ENCODE measurements around the gene FARSA.
"Not testable (repeated sequence)": the region's sequence is repeated elsewhere in the genome, so short reads cannot be mapped to it uniquely, and the experiment has no call there.

The FARSA gene

DNA sequence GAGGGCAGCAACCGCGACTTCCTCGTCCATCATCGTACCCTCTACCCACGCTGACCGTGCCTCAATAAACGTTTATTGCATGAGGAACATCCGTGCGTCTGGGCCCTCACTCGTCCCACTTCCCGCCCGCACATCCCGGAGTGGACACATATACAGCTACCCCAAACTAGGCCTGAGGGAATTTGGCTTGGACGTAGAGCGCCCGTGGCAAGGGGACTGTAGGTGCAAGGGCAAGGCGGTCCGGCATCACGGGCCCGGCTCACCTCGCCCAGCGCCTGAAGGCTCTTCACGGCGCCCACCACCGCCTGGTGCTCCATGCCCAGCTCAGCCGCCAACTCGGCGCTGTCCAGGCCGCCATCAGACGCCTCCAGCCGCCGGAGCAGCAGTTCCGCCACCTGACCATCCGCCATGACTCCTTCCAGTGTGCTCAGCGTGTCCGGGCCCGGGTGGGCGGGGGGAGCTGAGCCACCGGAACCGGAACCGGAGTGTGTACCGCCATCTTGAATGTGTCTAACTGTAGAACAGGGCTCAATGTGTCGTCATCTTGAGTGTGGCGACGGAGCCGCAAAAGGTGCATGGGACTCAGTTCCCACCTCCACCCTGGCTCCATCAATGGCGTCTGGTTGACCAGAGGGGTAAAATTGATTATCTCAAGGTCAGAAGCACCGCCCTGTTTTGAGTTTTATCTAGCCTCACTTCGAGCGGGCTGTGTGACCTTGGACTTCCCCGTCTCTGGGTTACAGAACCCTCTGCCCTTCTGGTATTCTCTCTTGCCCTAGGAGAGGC, at the start of gene FARSA:
Gene FARSA, minus strand, starts transcription at position 425 of the 786 bp plus-strand sequence. Its CDS starts 15 bp downstream, at position 410.
- peak; percentile 85 to 91 (median 85) for DNase-seq (ENCODE audit: low read depth in 3 of 3)

DNA sequence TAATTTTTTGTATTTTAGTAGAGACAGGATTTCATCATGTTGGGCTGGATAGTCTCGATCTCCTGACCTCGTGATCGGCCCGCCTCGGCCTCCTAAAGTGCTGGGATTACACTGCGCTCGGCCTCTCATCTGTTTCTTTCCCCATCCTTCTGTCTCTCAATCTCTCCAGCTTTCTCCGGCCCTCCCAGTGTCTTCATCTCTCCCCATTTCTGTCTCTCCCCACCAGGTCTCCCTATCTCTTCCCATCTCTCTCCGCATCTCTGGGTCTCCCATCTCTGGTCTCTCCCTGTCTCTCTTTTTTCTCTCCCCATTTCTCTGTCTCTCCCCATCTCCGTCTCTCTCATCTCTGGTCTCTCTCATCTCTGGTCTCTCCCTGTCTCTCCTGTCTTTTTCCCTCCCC, 49.6 kb upstream of the FARSA start:
- no peak for DNase-seq (ENCODE audit: low read depth in 3 of 3)

- no peak for DNase-seq (ENCODE audit: low read depth in 3 of 3)
Observed at GRCh38 chr19:12982648-12983047, 49.1 kb upstream of the FARSA start.

DNA sequence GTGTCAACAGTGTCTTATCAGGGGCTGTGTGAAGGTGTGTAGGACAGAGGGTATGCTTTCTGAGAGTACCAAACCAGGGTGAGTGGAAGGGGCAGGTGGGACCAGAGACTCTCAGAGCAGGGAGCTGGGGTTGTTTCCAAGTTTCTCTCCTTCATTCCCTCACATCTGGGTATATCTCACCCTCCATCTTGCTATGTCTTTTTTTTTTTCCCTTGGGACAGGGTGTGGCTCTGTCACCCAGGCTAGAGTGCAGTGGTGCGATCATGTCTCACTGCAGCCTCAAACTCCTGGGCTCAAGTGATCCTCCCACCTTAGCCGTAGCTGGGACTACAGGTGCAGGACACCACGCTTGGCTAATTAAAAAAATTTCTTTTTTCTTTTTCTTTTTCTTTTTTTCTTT, 46.5 kb upstream of the FARSA start:
- no peak for DNase-seq (ENCODE audit: low read depth in 3 of 3)

DNA sequence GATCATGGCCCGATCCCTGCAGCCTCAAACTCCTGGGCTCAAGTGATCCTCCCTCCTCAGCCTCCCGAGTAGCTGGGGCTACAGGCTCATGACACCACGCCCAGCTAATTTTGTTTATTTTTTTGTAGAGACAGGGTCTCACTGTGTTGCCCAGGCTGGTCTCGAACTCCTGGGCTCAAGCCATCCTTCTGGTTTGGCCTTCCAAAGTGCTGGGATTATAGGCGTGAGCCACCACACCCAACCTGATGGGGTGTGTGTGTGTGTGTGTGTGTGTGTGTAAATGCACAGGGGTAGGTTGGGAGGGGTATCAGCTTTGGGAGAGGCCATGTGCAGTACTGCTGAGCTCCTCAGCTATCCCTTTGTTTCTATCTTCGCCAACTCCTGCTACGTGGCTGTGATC, 42.6 kb upstream of the FARSA start:
- not testable (repeated sequence) for DNase-seq (ENCODE audit: low read depth in 3 of 3)

GRCh38 chr19:12975221-12975741, 41.8 kb upstream of the FARSA start:
- no peak for DNase-seq (ENCODE audit: low read depth in 3 of 3)

DNA sequence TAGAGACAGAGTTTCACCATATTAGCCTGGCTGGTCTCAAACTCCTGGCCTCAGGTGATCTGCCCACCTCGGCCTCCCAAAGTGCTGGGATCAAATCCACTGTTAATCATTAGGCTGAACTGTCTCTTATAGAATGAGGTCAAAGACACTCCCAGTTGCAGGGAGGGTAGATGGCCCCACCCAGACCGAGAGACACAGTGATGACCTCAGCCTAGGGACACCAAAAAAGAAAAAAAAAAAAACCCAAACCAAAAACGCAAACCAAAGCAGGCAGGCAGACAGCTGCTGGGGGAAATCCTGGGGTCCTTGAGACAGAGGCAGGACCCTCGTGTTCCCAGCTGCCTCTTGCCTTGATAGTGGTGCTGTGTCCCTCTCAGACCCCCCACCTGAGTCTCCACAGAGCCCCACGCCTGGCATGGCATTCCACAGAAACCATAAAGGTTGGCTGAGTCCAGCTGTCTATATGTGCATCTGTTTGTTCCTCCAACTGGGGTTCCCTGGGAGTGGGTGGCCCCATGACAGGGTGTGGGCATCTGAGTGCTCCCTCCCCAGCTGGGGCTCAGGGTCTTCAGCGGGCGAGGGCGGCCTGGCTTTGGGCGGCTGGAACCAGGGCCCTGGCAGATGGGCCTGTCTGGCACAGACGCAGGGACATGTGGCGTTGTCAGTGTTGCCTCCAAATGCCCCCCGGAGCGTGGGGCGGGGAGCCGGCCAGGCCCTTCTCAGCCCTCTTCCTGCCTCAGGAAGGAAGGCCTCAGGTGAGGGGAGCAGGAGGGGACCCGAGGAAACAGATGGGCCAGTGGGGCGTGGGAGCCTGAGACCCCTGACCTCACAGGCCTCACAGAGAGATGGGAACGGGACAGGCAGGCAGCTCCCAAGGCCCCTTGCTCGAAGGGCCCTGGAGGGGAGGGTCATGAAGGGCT, 41.0 kb upstream of the FARSA start:
- no peak for DNase-seq (ENCODE audit: low read depth in 3 of 3)

GRCh38 chr19:12973236-12973635, 39.7 kb upstream of the FARSA start:
- no peak for DNase-seq (ENCODE audit: low read depth in 3 of 3)

DNA sequence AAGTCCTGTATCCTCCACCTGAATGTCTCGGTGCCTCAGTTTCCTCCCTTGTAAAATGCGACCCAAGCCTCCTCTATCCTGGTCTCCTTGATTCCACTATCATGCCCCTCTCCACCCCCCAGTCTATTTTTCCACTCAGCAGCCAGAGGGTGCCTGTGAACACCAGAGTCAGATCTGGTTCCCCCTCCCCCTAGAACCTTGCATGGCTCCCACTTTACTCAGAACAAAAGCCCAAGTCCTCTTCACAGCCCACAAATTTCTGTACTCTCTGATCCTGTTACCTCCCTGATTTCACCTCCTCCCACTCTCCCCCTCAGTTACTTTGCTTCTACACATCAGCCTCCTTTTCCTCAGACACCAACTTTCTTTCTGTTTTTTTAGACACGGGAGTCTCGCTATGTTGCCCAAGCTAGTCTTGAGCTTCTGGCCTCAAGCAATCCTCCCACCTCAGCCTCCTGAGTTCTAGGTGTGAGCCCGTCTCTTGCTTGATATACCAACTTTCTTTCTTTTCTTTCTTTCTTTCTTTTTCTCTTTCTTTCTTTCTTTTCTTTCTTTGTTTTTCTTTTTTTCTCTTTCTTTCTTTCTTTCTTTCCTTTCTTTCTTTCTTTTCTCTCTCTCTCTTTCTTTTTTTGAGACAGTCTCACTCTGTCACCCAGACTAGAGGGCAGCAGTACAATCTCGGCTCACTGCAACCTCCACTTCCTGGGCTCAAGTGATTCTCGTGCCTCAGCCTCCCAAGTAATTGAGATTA, 36.7 kb upstream of the FARSA start:
- no peak for DNase-seq (ENCODE audit: low read depth in 3 of 3)

- DNase-seq (ENCODE audit: low read depth in 3 of 3): no peak
Observed at GRCh38 chr19:12969292-12969988, 35.9 kb upstream of the FARSA start, which contains the start of gene DAND5. Gene DAND5 (plus strand): TSS chr19:12969576. CDS start chr19:12969661, 85 bp downstream.

DNA sequence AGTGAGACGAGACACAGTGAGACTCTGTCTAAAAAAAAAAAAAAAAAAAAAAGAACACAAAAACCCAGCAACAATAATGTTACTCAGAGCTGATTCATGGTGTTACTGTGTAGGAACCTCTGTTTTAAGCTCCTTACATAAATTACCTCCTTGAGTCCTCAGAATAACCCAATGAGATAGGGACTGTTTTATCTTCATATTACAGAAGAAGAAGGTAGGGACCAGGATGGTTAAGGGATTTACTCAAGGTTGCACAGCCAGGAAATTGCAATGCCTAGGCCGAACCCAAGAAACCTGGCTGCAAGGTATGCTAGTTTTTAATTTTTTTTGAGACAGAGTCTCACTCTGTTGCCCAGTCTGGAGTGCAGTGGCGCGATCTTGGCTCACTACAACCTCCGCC, 34.4 kb upstream of the FARSA start:
- no peak for DNase-seq (ENCODE audit: low read depth in 3 of 3)

GRCh38 chr19:12965812-12966135, 32.3 kb upstream of the FARSA start:
- DNase-seq (ENCODE audit: low read depth in 3 of 3): no peak

GRCh38 chr19:12965017-12965811, 31.7 kb upstream of the FARSA start:
- DNase-seq (ENCODE audit: low read depth in 3 of 3): peak; percentile 65 to 86 (median 69)

DNA sequence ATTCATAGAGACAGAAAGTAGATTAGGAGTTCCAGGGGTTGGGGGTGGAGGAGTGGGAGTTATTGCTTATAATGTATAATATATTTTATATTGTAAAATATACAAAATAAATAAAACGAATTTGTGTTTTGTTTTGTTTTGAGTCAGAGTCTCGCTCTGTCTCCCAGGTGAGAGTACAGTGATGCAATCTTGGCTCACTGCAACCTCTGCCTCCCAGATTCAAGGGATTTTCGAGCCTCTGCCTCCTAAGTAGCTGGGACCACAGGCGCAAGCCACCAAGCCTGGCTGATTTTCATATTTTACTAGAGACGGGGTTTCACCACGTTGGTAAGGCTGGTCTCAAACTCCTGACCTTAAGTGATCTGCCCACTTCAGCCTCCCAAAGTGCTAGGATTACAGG, 26.0 kb upstream of the FARSA start:
- no peak for DNase-seq (ENCODE audit: low read depth in 3 of 3)

GRCh38 chr19:12957389-12957952, 24.0 kb upstream of the FARSA start:
- DNase-seq (ENCODE audit: low read depth in 3 of 3): not testable (repeated sequence)

DNA sequence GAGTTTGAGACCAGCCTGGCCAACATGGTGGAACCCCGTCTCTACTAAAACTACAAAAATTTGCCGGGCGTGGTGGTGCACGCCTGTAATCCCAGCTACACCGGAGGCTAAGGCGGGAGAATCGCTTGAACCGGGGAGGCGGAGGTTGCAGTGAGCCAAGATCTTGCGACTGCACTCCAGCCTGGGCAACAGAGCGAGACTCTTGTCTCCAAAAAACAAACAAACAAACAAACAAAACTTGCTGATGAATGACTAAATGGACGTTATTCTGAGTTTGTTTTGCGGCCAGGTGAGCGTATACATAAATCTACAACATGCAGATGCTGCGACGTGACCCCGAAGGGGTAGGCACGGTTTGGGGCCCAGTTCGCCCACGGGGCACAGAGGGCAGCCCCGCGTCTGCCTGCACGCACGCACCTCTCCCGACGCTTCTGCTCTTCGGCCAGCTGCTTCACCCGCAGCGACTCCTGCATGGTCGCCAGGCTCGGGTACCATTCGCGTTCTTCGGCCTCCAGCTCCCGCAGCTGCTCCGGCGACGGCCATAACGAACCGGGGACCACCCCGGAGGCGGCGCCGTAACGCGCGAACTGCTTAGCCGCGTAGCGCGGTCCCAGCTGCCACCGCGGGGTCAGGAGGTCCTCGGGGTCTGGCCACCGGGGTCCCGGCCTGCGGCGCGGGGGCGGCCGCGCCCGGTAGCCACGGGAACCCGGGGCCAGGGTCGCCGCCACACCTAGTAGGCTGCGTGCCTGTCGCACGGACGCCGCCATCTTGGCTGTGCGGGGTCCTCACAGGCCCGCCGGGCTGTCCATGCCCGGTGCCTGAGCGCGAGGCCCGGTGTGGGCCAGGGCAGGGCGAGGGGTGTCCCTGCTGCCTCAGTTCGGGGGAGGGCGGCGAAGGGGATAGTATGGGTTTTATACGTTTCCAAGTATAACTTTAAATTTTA, 23.2 kb upstream of the FARSA start, which contains the start of gene GADD45GIP1:
Gene GADD45GIP1, minus strand, starts transcription at position 778 of the 943 bp plus-strand sequence. Its CDS starts 11 bp downstream, at position 767.
- peak; percentile 72 to 88 (median 73) for DNase-seq (ENCODE audit: low read depth in 3 of 3)

DNA sequence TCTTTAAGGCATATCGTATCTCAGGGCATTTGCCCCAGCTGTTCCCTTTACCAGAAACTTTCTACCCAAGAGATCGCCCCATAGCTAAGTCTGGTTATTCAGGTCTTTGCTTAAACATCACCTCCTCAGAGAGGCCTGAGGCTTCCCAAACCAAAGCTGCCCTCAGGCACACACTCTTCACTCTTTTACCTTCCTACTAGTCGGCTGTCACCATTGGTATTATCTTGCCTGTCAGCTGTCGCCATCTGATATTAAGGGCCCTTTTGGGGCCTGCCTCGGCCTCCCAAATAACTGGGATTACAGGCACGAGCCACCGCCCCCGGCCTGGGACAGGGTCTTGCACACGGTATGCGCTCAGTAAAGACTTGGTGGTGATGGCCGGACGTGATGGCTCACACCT, 22.5 kb upstream of the FARSA start:
- DNase-seq (ENCODE audit: low read depth in 3 of 3): no peak

- not testable (repeated sequence) for DNase-seq (ENCODE audit: low read depth in 3 of 3)
Observed at GRCh38 chr19:12955575-12955974, 22.1 kb upstream of the FARSA start.

DNA sequence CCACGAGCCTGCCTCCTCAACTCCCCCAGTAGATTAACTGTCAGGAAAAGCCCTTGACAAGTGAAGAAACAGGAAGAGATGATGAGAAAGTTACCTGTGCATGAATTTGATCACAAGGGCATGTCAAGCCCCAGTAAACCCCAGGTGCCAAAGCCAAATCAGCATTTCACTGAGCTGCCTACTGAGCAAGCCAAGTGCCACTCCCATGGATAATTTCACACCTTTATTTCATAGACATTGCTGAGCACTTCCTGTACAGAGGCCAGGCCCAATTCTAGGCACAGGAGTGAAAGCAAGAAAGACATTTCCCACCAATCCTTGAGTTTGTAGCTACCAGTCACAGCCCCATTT, 21.1 kb upstream of the FARSA start:
- no peak for DNase-seq (ENCODE audit: low read depth in 3 of 3)

All from stimulated activated CD4-positive, alpha-beta T cell treated with anti-CD3 and anti-CD28 coated beads, TNF-alpha, amount 100 ng/mL, for 24 hours (primary cell).